ENCODE results near the gene C1QC. TPM values are rescaled to one million over a fixed set of nuclear protein-coding genes. Genes with fewer than 3 reads are reported as not detected.
A peak's percentile ranks its signal among the peaks of the same experiment; 100 is the strongest.

C1QC gene
- total RNA-seq (100 to 1,000 TPM in 3 of 4 donors, 10 to 100 TPM in 1; 96.3 to 196 (median 125) TPM), polyA plus RNA-seq (32.7 TPM)
- long read RNA-seq, donor 1, transcript C1QC-202 (3 exons, 1,183 nt): minor isoform, 8 of 122 reads
- long read RNA-seq, donor 1, transcript C1QC-203 (3 exons, 1,163 nt): major isoform, 103 of 122 reads
- long read RNA-seq, donor 1, partial matches to known transcripts: 1 of 122 reads
- long read RNA-seq, donor 1, other reads (novel, unspliced or antisense): 7 of 122 reads
- long read RNA-seq, donor 2, transcript C1QC-203 (3 exons, 1,163 nt): major isoform, 64 of 75 reads
- long read RNA-seq, donor 2, partial matches to known transcripts: 5 of 75 reads
- long read RNA-seq, donor 2, other reads (novel, unspliced or antisense): 0 of 75 reads
- long read RNA-seq, donor 3, transcript C1QC-203 (3 exons, 1,163 nt): major isoform, 32 of 42 reads
- long read RNA-seq, donor 3, partial matches to known transcripts: 2 of 42 reads
- long read RNA-seq, donor 3, other reads (novel, unspliced or antisense): 3 of 42 reads
- long read RNA-seq, donor 4, transcript C1QC-203 (3 exons, 1,163 nt): major isoform, 33 of 41 reads
- long read RNA-seq, donor 4, partial matches to known transcripts: 2 of 41 reads
- long read RNA-seq, donor 4, other reads (novel, unspliced or antisense): 3 of 41 reads

GRCh38 chr1:22643381-22643780 is at the start of gene C1QC:
C1QC (plus strand) TSS chr1:22643633; CDS start chr1:22644024, 391 bp downstream.
- DNase-seq: peak; percentile 45 to 78 (median 76)
- H3K27ac ChIP-seq (ENCODE audit: low read length): no peak within 1 kb of the TSS
- 70% methylated on average over 8 of the region's 8 CpGs for WGBS

GRCh38 chr1:22594396-22594795 is 49.0 kb upstream of the C1QC start:
- intact Hi-C loops (cut with DNase I): no loop called here
- H3K27ac ChIP-seq (ENCODE audit: low read length): no peak overlapping the region
- DNase-seq (no peak), ATAC-seq (no peak)
- H3K27me3 ChIP-seq (ENCODE audit: control insufficient read depth, insufficient read depth): no peaks in the 10 kb centered on the region
- H3K9me3 ChIP-seq (ENCODE audit: control insufficient read depth, low read length): no peaks in the 10 kb centered on the region
- WGBS: 71% methylated on average over 10 of the region's 10 CpGs
- no peak overlapping the region for H3K4me3 ChIP-seq (ENCODE audit: low read length)
- no peaks in the 10 kb centered on the region for H3K4me1 ChIP-seq (ENCODE audit: control insufficient read depth, insufficient read depth, low read length)

More at GRCh38 chr1:22643381-22643780, at the start of gene C1QC:
- Histone ChIP-seq H3K4me3 (ENCODE audit: low read length) (peak within 1 kb of the TSS; percentile 6), H3K27me3 (ENCODE audit: control insufficient read depth, insufficient read depth) (no peaks in the 10 kb centered on the region), H3K9me3 (ENCODE audit: control insufficient read depth, low read length) (no peaks in the 10 kb centered on the region), H3K4me1 (ENCODE audit: control insufficient read depth, insufficient read depth, low read length) (no peaks in the 10 kb centered on the region)
- intact Hi-C loops (cut with DNase I): loop anchor here (2.0 to 10.0 kb wide), 5 partner anchors 119 to 539 kb away; no protein-coding TSS in a partner anchor
- peak; percentile 30 to 55 for ATAC-seq

GRCh38 chr1:22595108-22595507 is 48.3 kb upstream of the C1QC start:
- Histone ChIP-seq H3K9me3 (ENCODE audit: control insufficient read depth, low read length) (no peaks in the 10 kb centered on the region), H3K27ac (ENCODE audit: low read length) (no peak overlapping the region), H3K4me1 (ENCODE audit: control insufficient read depth, insufficient read depth, low read length) (no peaks in the 10 kb centered on the region), H3K4me3 (ENCODE audit: low read length) (no peak overlapping the region), H3K27me3 (ENCODE audit: control insufficient read depth, insufficient read depth) (no peaks in the 10 kb centered on the region)
- intact Hi-C loops (cut with DNase I): no loop called here
- ATAC-seq (no peak), DNase-seq (no peak)
- WGBS: 76% methylated on average over 7 of the region's 7 CpGs

GRCh38 chr1:22597301-22597965 is 46.0 kb upstream of the C1QC start:
- Histone ChIP-seq H3K27ac (ENCODE audit: low read length) (no peak overlapping the region), H3K9me3 (ENCODE audit: control insufficient read depth, low read length) (no peaks in the 10 kb centered on the region), H3K4me3 (ENCODE audit: low read length) (no peak overlapping the region), H3K27me3 (ENCODE audit: control insufficient read depth, insufficient read depth) (no peaks in the 10 kb centered on the region), H3K4me1 (ENCODE audit: control insufficient read depth, insufficient read depth, low read length) (no peaks in the 10 kb centered on the region)
- ATAC-seq (no peak), DNase-seq (no peak)
- WGBS: 78% methylated on average over 30 of the region's 30 CpGs
- intact Hi-C loops (cut with DNase I): no loop called here

- H3K9me3 ChIP-seq (ENCODE audit: control insufficient read depth, low read length): no peaks in the 10 kb centered on the region
- intact Hi-C loops (cut with DNase I): no loop called here
- ATAC-seq (no peak), DNase-seq (no peak)
- H3K4me3 ChIP-seq (ENCODE audit: low read length): no peak overlapping the region
- no peaks in the 10 kb centered on the region for H3K27me3 ChIP-seq (ENCODE audit: control insufficient read depth, insufficient read depth)
- WGBS: 80% methylated on average over 8 of the region's 8 CpGs
- H3K4me1 ChIP-seq (ENCODE audit: control insufficient read depth, insufficient read depth, low read length): no peaks in the 10 kb centered on the region
- H3K27ac ChIP-seq (ENCODE audit: low read length): no peak overlapping the region
Observed at GRCh38 chr1:22597996-22598395, 45.4 kb upstream of the C1QC start.

GRCh38 chr1:22598736-22599135 is 44.7 kb upstream of the C1QC start:
- intact Hi-C loops (cut with DNase I): no loop called here
- WGBS: 78% methylated on average over 24 of the region's 24 CpGs
- Histone ChIP-seq H3K27me3 (ENCODE audit: control insufficient read depth, insufficient read depth) (no peaks in the 10 kb centered on the region), H3K4me1 (ENCODE audit: control insufficient read depth, insufficient read depth, low read length) (no peaks in the 10 kb centered on the region), H3K27ac (ENCODE audit: low read length) (no peak overlapping the region), H3K4me3 (ENCODE audit: low read length) (no peak overlapping the region), H3K9me3 (ENCODE audit: control insufficient read depth, low read length) (no peaks in the 10 kb centered on the region)
- no peak for ATAC-seq
- DNase-seq: no peak

- Histone ChIP-seq H3K4me1 (ENCODE audit: control insufficient read depth, insufficient read depth, low read length) (no peaks in the 10 kb centered on the region), H3K9me3 (ENCODE audit: control insufficient read depth, low read length) (no peaks in the 10 kb centered on the region), H3K4me3 (ENCODE audit: low read length) (no peak overlapping the region), H3K27ac (ENCODE audit: low read length) (no peak overlapping the region), H3K27me3 (ENCODE audit: control insufficient read depth, insufficient read depth) (no peaks in the 10 kb centered on the region)
- DNase-seq (no peak), ATAC-seq (peak in 1 of 2 donors; percentile 14)
- intact Hi-C loops (cut with DNase I): no loop called here
- 47% methylated on average over 22 of the region's 22 CpGs for WGBS
Observed at GRCh38 chr1:22600071-22600816, 43.2 kb upstream of the C1QC start.

GRCh38 chr1:22600817-22601605 is 42.4 kb upstream of the C1QC start:
- no peak overlapping the region for H3K27ac ChIP-seq (ENCODE audit: low read length)
- no peaks in the 10 kb centered on the region for H3K9me3 ChIP-seq (ENCODE audit: control insufficient read depth, low read length)
- no peaks in the 10 kb centered on the region for H3K4me1 ChIP-seq (ENCODE audit: control insufficient read depth, insufficient read depth, low read length)
- H3K4me3 ChIP-seq (ENCODE audit: low read length): no peak overlapping the region
- intact Hi-C loops (cut with DNase I): no loop called here
- no peaks in the 10 kb centered on the region for H3K27me3 ChIP-seq (ENCODE audit: control insufficient read depth, insufficient read depth)
- DNase-seq: no peak
- 86% methylated on average over 39 of the region's 39 CpGs for WGBS
- peak in 1 of 2 donors; percentile 22 for ATAC-seq

GRCh38 chr1:22601610-22602009 is 41.8 kb upstream of the C1QC start:
- intact Hi-C loops (cut with DNase I): no loop called here
- Histone ChIP-seq H3K4me3 (ENCODE audit: low read length) (no peak overlapping the region), H3K27ac (ENCODE audit: low read length) (no peak overlapping the region), H3K4me1 (ENCODE audit: control insufficient read depth, insufficient read depth, low read length) (no peaks in the 10 kb centered on the region), H3K27me3 (ENCODE audit: control insufficient read depth, insufficient read depth) (no peaks in the 10 kb centered on the region), H3K9me3 (ENCODE audit: control insufficient read depth, low read length) (no peaks in the 10 kb centered on the region)
- WGBS: 86% methylated on average over 12 of the region's 12 CpGs
- ATAC-seq (no peak), DNase-seq (no peak)

- no peak for DNase-seq
- ATAC-seq: no peak
- intact Hi-C loops (cut with DNase I): no loop called here
- no peaks in the 10 kb centered on the region for H3K27me3 ChIP-seq (ENCODE audit: control insufficient read depth, insufficient read depth)
- no peak overlapping the region for H3K27ac ChIP-seq (ENCODE audit: low read length)
- no peaks in the 10 kb centered on the region for H3K9me3 ChIP-seq (ENCODE audit: control insufficient read depth, low read length)
- no peaks in the 10 kb centered on the region for H3K4me1 ChIP-seq (ENCODE audit: control insufficient read depth, insufficient read depth, low read length)
- no peak overlapping the region for H3K4me3 ChIP-seq (ENCODE audit: low read length)
- WGBS: 84% methylated on average over 18 of the region's 18 CpGs
Observed at GRCh38 chr1:22602060-22602740, 41.2 kb upstream of the C1QC start.

Measured in right cardiac atrium (tissue), 5 donors.